HG03066 (cell line): Measurements from ENCODE around the gene INO80B.
A peak's percentile ranks its signal among the peaks of the same experiment; 100 is the strongest.
"Not testable (repeated sequence)": the region's sequence is repeated elsewhere in the genome, so short reads cannot be mapped to it uniquely, and the experiment has no call there.

Experiments used
- ATAC-seq: cut with Tn5 transposase; IDR thresholded peaks from one replicate; pipeline ENCODE4 v1.9.1; 2021; ENCODE audit warnings: low read depth; ENCODE audit not compliant: unreplicated experiment

The INO80B gene

GRCh38 chr2:74447230-74447999 lies 7.5 kb upstream of the INO80B start:
- no peak for ATAC-seq

GRCh38 chr2:74448771-74449170 lies 6.1 kb upstream of the INO80B start:
- no peak for ATAC-seq

- ATAC-seq, result no peak
These were observed 4.2 kb upstream of the INO80B start for GRCh38 chr2:74450570-74451190.

GRCh38 chr2:74457129-74457548 lies 2.3 kb downstream of the INO80B start:
- no peak for ATAC-seq

- ATAC-seq, result peak; percentile 40
These were observed 2.8 kb downstream of the INO80B start for GRCh38 chr2:74457549-74458131.

- peak; percentile 84 for ATAC-seq
These were observed 3.4 kb downstream of the INO80B start, which contains the start of gene WBP1 for GRCh38 chr2:74458132-74458937. Gene WBP1 (plus strand): TSS chr2:74458438. CDS start chr2:74458603, 165 bp downstream.

- ATAC-seq, result no peak
These were observed 4.1 kb downstream of the INO80B start for GRCh38 chr2:74458938-74459363.

- not testable (repeated sequence) for ATAC-seq
These were observed 4.7 kb downstream of the INO80B start for GRCh38 chr2:74459503-74460118.

- not testable (repeated sequence) for ATAC-seq
These were observed 5.3 kb downstream of the INO80B start for GRCh38 chr2:74460187-74460586.

GRCh38 chr2:74461187-74462053 lies 6.5 kb downstream of the INO80B start:
- ATAC-seq, result no peak

- no peak for ATAC-seq
These were observed 7.3 kb downstream of the INO80B start for GRCh38 chr2:74462054-74462785.

GRCh38 chr2:74462786-74463105 lies 7.9 kb downstream of the INO80B start:
- no peak for ATAC-seq

GRCh38 chr2:74464406-74464805 lies 9.5 kb downstream of the INO80B start:
- no peak for ATAC-seq

- ATAC-seq, result not testable (repeated sequence)
These were observed 15.9 kb downstream of the INO80B start for GRCh38 chr2:74470742-74471141.

- no peak for ATAC-seq
These were observed 16.6 kb downstream of the INO80B start for GRCh38 chr2:74471332-74472065.

- ATAC-seq, result peak; percentile 82
These were observed 17.4 kb downstream of the INO80B start, which contains the start of gene MRPL53 for GRCh38 chr2:74472086-74472944. Gene MRPL53 (minus strand): TSS chr2:74472680. CDS start chr2:74472660, 20 bp downstream.

GRCh38 chr2:74472945-74473258 lies 18.0 kb downstream of the INO80B start:
- peak; percentile 4 for ATAC-seq
